HTR-8/SVneo (cell line): Measurements from ENCODE around the gene VAV1.
"Not testable (repeated sequence)": the region's sequence is repeated elsewhere in the genome, so short reads cannot be mapped to it uniquely, and the experiment has no call there.

ENCODE experiments used
- DNase-seq: peaks from one replicate; pipeline ENCODE4 v3.0.0; 2011; ENCODE audit warnings: low spot score, mixed read lengths; ENCODE audit not compliant: insufficient read length
- FAIRE-seq: peaks from 2 replicates; lab custom pipeline; 2011; peaks lifted over from hg19 to GRCh38; lab: Jason Lieb, UNC

The VAV1 gene

GRCh38 chr19:6776999-6777398 lies 4.5 kb downstream of the VAV1 start:
- FAIRE-seq (no peak), DNase-seq (no peak)

DNA sequence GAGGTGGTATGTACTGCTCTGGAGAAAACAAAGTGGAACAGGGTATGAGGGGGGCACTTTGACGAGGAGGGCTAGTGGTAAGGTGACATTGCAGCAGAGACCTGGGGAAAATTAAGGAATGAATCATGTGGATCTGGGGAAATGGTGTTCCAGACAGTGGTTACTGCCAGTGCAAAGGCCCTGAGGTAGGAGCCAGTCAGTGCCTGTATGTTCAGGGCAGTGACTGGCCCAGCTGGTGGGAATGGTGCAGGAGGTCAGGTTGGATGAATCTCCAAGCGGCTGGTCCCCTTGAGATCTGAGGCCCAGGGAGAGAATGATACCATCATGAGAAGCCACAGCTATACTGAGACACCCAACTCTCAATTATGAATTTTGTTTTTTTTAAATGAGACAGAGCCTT lies 4.9 kb downstream of the VAV1 start:
- FAIRE-seq (no peak), DNase-seq (no peak)

DNA sequence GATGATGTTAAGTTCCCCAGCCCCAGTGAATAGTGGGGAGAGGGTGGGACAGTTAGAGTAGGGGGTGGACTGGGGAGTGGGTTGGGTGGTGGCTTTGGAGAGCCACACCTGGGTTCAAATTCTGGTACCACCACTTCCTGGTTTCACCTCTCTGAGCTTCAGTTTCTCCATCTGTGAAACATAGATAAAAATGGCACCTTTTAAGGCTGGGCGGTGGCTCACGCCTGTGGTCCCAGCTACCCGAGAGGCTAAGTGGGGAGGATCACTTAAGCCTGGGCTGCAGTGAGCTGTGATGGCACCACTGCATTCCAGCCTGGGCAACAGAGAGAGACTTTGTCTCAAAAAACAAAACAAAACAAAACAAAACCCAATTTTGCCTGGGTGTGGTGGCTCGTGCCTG lies 5.9 kb downstream of the VAV1 start:
- FAIRE-seq = no peak
- no peak for DNase-seq

GRCh38 chr19:6779206-6779605 lies 6.7 kb downstream of the VAV1 start:
- FAIRE-seq (no peak), DNase-seq (no peak)

DNA sequence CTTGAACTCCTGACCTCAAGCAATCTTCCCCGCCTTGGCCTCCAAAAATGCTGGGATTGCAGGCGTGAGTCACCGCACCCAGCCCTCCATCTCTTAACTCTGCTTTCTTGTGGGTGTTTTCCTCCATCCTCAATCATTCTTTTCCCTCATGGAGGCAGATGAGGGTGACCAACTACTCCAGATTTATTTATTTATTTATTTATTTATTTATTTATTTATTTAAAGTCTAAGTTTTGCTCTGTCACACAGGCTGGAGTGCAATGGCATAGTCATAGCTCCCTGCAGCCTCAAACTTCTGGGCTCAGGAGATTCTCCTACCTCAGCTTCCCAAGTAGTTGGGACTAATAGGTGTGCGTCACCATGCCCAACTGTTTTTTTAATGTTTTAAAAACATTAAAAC lies 14.9 kb downstream of the VAV1 start:
- no peak for FAIRE-seq
- DNase-seq = no peak

GRCh38 chr19:6788896-6789295 lies 16.4 kb downstream of the VAV1 start:
- no peak for DNase-seq
- no peak for FAIRE-seq

DNA sequence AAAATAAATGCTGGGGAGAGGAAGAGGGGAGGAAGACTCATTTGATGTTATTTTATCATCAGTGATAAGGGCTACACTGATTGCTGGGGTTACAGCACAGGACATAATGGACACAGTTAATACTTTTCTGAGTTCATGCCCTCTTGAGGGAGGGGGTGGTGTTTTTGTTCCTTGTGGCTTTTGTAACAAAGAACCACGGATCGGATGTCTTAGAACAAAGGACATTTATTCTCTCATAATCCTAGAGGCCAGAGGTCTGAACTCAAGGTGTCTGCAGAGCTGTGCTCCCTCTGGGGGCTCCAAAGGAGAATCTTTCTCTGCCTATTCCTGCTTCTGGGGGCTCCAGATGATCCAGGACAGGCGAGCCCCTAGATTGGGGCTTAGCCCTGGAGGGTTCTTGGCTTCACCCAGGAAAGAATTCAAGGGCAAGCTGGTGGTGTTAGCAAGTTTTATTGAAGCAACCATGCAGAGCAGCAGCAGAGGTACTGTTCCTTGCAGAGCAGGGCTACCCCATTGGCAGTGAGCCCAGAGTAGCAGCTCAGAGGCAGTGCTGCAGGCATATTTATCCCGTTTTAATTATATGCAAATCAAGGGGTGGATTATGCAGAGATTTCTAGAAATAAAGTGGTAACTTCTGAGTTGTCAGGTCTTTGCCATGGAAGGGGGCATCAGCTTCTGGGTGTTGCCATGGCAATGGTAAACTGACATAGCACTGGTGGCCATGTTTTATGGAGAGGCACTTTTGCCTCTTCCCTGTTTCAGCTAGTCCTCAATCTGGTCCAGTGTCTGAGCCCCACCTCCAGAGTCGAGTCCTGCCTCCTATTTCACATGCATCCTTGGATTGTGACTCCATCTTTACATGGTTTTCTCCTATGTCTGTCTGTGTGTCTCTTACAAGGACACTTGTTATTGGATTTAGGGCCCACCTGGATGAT lies 18.0 kb downstream of the VAV1 start:
- FAIRE-seq = no peak
- no peak for DNase-seq

GRCh38 chr19:6791237-6791636 lies 18.7 kb downstream of the VAV1 start:
- no peak for DNase-seq
- no peak for FAIRE-seq

- DNase-seq (no peak), FAIRE-seq (no peak)
Measured at GRCh38 chr19:6793411-6793810, 20.9 kb downstream of the VAV1 start.

DNA sequence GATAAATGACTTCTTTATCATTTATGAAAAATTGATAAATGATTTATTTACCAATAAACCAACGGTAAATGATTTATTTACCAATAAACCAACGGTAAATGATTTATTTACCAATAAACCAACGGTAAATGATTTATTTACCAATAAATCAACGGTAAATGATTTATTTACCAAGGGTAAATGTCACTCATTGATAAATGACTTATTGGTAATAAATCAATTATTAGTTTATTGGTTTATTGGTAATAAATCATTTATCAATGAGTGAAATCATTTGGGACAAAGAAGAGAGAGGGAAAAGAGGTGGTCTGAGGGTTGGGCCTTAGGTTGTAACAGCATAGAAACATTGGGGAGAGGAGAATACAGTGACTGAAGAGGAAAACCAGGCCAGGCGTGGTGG lies 21.5 kb downstream of the VAV1 start:
- DNase-seq = no peak
- FAIRE-seq = no peak

- DNase-seq = no peak
- FAIRE-seq = no peak
Measured at GRCh38 chr19:6794686-6795431, 22.4 kb downstream of the VAV1 start.

GRCh38 chr19:6796278-6796677 lies 23.8 kb downstream of the VAV1 start:
- DNase-seq = no peak
- FAIRE-seq = no peak

DNA sequence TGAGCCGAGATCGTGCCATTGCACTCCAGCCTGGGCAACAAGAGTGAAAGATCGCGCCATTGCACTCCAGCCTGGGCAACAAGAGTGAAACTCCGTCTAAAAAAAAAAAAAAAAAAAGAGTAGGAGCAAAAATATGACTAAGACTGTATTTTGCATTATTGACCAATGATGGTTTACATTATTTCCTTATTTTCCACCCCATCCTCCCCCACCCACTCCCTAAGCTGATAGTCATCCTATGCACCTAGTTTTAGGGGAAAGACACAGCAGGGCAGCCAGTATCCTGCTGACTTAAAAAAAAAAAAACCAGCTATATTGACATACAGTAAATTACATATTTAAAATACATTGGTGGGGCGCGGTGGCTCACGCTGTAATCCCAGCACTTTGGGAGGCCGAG lies 25.1 kb downstream of the VAV1 start:
- DNase-seq = no peak
- FAIRE-seq = no peak

GRCh38 chr19:6800160-6800790 lies 27.8 kb downstream of the VAV1 start:
- not testable (repeated sequence) for FAIRE-seq, DNase-seq

GRCh38 chr19:6800991-6801484 lies 28.5 kb downstream of the VAV1 start:
- peak; percentile 39 for DNase-seq
- peak; percentile 83 for FAIRE-seq

- DNase-seq (peak; percentile 87), FAIRE-seq (peak; percentile 94)
Measured at GRCh38 chr19:6801485-6802086, 29.1 kb downstream of the VAV1 start.

- FAIRE-seq (peak; percentile 4), DNase-seq (peak; percentile 45)
Measured at GRCh38 chr19:6802336-6803035, 30.0 kb downstream of the VAV1 start.

GRCh38 chr19:6803036-6803404 lies 30.5 kb downstream of the VAV1 start:
- FAIRE-seq = no peak

GRCh38 chr19:6806488-6806887 lies 34.0 kb downstream of the VAV1 start:
- FAIRE-seq (no peak), DNase-seq (no peak)

More at GRCh38 chr19:6803036-6803404, 30.5 kb downstream of the VAV1 start:
- DNase-seq = no peak

DNA sequence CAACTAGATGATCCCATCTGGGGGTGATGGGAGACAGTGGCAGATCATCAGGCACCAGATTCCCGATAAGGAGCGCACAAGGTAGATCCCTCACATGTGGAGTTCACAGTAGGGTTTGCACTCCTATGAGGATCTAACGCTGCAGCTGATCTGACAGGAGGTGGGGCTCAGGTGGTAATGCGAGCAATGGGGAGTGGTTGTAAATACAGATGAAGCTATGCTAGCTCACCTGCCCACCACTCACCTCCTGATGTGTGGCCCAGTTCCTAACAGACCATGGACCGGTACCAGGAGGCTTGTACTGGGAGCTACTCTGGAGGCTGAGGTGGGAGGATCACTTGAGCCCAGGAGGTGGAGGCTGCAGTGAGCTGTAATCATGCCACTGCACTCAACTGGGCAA lies 34.8 kb downstream of the VAV1 start:
- DNase-seq (no peak), FAIRE-seq (no peak)
